ENCODE data around the gene EOGT. TPM values are rescaled to one million over a fixed set of nuclear protein-coding genes. Genes with fewer than 3 reads are reported as not detected.

Gene EOGT
- total and polyA plus RNA-seq, 9 donors = 12.1 to 40.7 (median 20.9) TPM

DNA sequence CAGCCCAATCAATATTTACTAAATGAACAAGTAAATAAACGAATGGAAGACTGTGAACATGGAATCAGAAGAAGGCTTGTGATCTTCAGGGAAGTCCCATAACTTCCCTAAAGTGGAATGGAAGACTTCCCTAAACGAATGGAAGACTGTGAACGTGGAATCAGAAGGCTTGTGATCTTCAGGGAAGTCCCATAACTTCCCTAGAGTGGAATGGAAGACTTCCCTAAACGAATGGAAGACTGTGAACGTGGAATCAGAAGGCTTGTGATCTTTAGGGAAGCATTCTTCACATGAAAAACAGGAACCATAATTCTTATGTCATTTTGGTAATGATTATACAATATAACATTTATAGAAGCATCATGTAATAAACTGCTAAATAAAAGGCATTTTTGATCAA is 38.8 kb downstream of the EOGT start:
- Histone ChIP-seq H3K4me3 (no peak overlapping the region), H3K9me3 (no peaks in the 10 kb centered on the region), H3K4me1 (ENCODE audit: insufficient read depth) (peaks cover 2% of the 10 kb centered on the region), H3K27ac (no peak overlapping the region), H3K36me3 (no peaks in the 10 kb centered on the region), H3K27me3 (no peaks in the 10 kb centered on the region)
- intact Hi-C loops (cut with DNase I) = no loop called here
- DNase-seq = no peak
- TF ChIP-seq, protein P1, sequence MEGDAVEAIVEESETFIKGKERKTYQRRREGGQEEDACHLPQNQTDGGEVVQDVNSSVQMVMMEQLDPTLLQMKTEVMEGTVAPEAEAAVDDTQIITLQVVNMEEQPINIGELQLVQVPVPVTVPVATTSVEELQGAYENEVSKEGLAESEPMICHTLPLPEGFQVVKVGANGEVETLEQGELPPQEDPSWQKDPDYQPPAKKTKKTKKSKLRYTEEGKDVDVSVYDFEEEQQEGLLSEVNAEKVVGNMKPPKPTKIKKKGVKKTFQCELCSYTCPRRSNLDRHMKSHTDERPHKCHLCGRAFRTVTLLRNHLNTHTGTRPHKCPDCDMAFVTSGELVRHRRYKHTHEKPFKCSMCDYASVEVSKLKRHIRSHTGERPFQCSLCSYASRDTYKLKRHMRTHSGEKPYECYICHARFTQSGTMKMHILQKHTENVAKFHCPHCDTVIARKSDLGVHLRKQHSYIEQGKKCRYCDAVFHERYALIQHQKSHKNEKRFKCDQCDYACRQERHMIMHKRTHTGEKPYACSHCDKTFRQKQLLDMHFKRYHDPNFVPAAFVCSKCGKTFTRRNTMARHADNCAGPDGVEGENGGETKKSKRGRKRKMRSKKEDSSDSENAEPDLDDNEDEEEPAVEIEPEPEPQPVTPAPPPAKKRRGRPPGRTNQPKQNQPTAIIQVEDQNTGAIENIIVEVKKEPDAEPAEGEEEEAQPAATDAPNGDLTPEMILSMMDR (IDR thresholded peaks at IDR 0.05) = no peak
- TF ChIP-seq POLR2A (IDR thresholded peaks at IDR 0.05) (no peak), EP300 (IDR thresholded peaks at IDR 0.05) (no peak)
- 89 to 91% (median 90%) methylated on average over 5 of the region's 5 CpGs for WGBS, 3 donors

DNA sequence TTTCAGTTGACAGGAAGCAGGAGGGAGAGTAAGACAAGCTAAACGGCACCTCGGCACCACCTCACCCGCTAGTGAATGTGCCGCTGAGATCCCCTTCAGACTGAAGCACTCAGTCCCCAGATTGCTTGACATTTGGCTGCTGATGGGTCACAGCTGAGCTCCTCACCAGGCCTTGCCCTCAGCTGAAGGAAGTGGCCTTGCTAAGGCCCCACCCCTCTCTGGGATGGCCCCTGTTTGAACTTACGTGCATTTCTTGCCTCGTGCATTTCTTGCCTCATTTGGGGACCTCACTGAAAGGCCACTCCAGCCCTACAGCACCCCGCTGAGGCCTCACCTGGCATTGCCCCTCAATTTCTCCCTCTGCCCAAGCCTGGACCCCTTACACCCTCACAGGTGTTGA is 39.8 kb downstream of the EOGT start:
- Histone ChIP-seq H3K4me3 (no peak overlapping the region), H3K4me1 (ENCODE audit: insufficient read depth) (peaks cover 2% of the 10 kb centered on the region), H3K36me3 (no peaks in the 10 kb centered on the region), H3K9me3 (no peaks in the 10 kb centered on the region), H3K27me3 (no peaks in the 10 kb centered on the region), H3K27ac (no peak overlapping the region)
- intact Hi-C loops (cut with DNase I) = no loop called here
- no peak for TF ChIP-seq POLR2A (IDR thresholded peaks at IDR 0.05)
- TF ChIP-seq, protein P1 (IDR thresholded peaks at IDR 0.05) = no peak
- no peak for TF ChIP-seq EP300 (IDR thresholded peaks at IDR 0.05)
- WGBS, 3 donors = 63 to 74% (median 71%) methylated on average over 7 of the region's 7 CpGs
- no peak for DNase-seq

- no peak overlapping the region for H3K27ac ChIP-seq
- 34 to 40% (median 38%) methylated on average over 11 of the region's 11 CpGs for WGBS, 3 donors
- no peak overlapping the region for H3K4me3 ChIP-seq
- no peaks in the 10 kb centered on the region for H3K36me3 ChIP-seq
- intact Hi-C loops (cut with DNase I) = no loop called here
- H3K9me3 ChIP-seq = no peaks in the 10 kb centered on the region
- H3K4me1 ChIP-seq (ENCODE audit: insufficient read depth) = peaks cover under 1% of the 10 kb centered on the region
- no peaks in the 10 kb centered on the region for H3K27me3 ChIP-seq
- TF ChIP-seq EP300 (IDR thresholded peaks at IDR 0.05) = no peak
- TF ChIP-seq POLR2A (IDR thresholded peaks at IDR 0.05) = no peak
- TF ChIP-seq, protein P1 (IDR thresholded peaks at IDR 0.05) = no peak
- DNase-seq = peak; percentile 41 to 77 (median 43)
Observed at GRCh38 chr3:68972358-68972979, 41.0 kb downstream of the EOGT start.

DNA sequence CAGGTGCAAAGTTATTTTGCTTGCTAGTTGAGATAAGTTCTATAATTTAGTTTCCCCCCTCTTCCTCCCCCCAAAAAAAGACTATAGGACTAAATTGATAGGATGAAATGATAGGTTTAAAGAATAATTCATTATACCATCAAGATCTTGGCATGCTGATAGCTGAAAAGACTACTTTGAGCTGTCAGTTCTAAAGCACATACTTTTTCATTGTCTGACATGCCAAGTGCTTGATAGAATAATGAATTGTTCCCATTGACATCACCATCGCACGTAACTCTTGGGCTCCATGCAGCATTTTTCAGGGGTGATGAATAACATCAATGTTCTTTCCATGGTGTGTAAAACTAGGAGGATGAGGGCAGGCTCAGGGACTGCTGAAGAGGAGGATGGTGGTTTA is 48.8 kb downstream of the EOGT start:
- H3K4me1 ChIP-seq (ENCODE audit: insufficient read depth) = no peaks in the 10 kb centered on the region
- no peaks in the 10 kb centered on the region for H3K36me3 ChIP-seq
- WGBS, 3 donors = 83 to 94% (median 89%) methylated on average over 2 of the region's 2 CpGs
- no peak for DNase-seq
- H3K27ac ChIP-seq = no peak overlapping the region
- TF ChIP-seq EP300 (IDR thresholded peaks at IDR 0.05) (no peak), POLR2A (IDR thresholded peaks at IDR 0.05) (no peak)
- TF ChIP-seq, protein P1 (IDR thresholded peaks at IDR 0.05) = no peak
- H3K9me3 ChIP-seq = no peaks in the 10 kb centered on the region
- intact Hi-C loops (cut with DNase I) = no loop called here
- no peak overlapping the region for H3K4me3 ChIP-seq
- H3K27me3 ChIP-seq = no peaks in the 10 kb centered on the region
